Activated CD8-positive, alpha-beta T cell treated with anti-CD3 and anti-CD28 coated beads for 36 hours (primary cell): Measurements from ENCODE around the gene ENG. TPM values are rescaled to one million over a fixed set of nuclear protein-coding genes. Genes with fewer than 3 reads are reported as not detected.

Experiments used
- ATAC-seq: fragments of 200-7000 bp; cut with Tn5 transposase; one replicate; pipeline ENCODE4 v1.10.0; 2021; ENCODE audit warnings: mild to moderate bottlenecking, moderate library complexity
- CTCF ChIA-PET: fragments of 350-600 bp; sonication (Branson Sonifier 250); formaldehyde crosslinking; loops from one replicate; lab custom pipeline; 2021; ENCODE audit warnings: antibody characterized with exemption; lab: Charles Lee
- POLR2A ChIA-PET: fragments of 350-600 bp; sonication (Branson Sonifier 250); formaldehyde crosslinking; loops from one replicate; lab custom pipeline; 2021; ENCODE audit warnings: antibody characterized with exemption; lab: Charles Lee
- DNase-seq: peaks from one replicate; pipeline ENCODE4 v3.0.0-alpha.2; 2020
- H3K27ac Mint-ChIP-seq: one replicate; pipeline ENCODE4 v1.8.0; 2021; ENCODE audit warnings: mild to moderate bottlenecking, mixed read lengths
- H3K27me3 Mint-ChIP-seq: one replicate; pipeline ENCODE4 v1.8.0; 2021; ENCODE audit warnings: mixed read lengths
- H3K36me3 Mint-ChIP-seq: one replicate; pipeline ENCODE4 v1.8.0; 2021; ENCODE audit warnings: low read depth, mixed read lengths
- H3K4me1 Mint-ChIP-seq: one replicate; pipeline ENCODE4 v1.8.0; 2021; ENCODE audit warnings: low read depth, mixed read lengths
- H3K4me3 Mint-ChIP-seq: one replicate; pipeline ENCODE4 v1.8.0; 2021; ENCODE audit warnings: mild to moderate bottlenecking, moderate library complexity, mixed read lengths
- H3K9me3 Mint-ChIP-seq: one replicate; pipeline ENCODE4 v1.8.0; 2021; ENCODE audit warnings: mixed read lengths
- CTCF ChIP-seq: fragments of 200-600 bp; IDR thresholded peaks from one replicate; pipeline ENCODE4 v1.8.0; 2022; ENCODE audit warnings: antibody characterized with exemption, mild to moderate bottlenecking
- intact Hi-C: fragments of 100-400 bp; cut with micrococcal nuclease; formaldehyde crosslinking; loops from one replicate; pipeline ENCODE4 v1.10.0; 2022
- total RNA-seq, 2 experiments: library from RNA; stranded (reverse); gene quantifications; one replicate each; pipeline ENCODE4 v1.2.3, GENCODE V29; 2021

The ENG gene
- total RNA-seq, 2 experiments from 2014 or later, result 14.2 to 15.0 TPM

- peak overlapping the region; percentile 86 for H3K27ac Mint-ChIP-seq
- ATAC-seq, result peak; percentile 53
- peaks cover 36% of the 10 kb centered on the region for H3K4me1 Mint-ChIP-seq
- ChIA-PET CTCF (interaction anchor here (1.3 to 9.2 kb wide), 6 partner anchors 6 to 255 kb away, joined by 4 to 107 read pairs (median 10); partner anchors contain the start of genes ENG and TOR2A), POLR2A (interaction anchor here (0.7 to 1.5 kb wide), 5 partner anchors 9 to 268 kb away, joined by 3 to 5 read pairs (median 4); partner anchors contain the start of gene FPGS)
- peak; percentile 64 for DNase-seq
- H3K36me3 Mint-ChIP-seq, result no peaks in the 10 kb centered on the region
- TF ChIP-seq CTCF, result no peak
- H3K27me3 Mint-ChIP-seq, result no peaks in the 10 kb centered on the region
- H3K4me3 Mint-ChIP-seq, result no peak overlapping the region
- intact Hi-C loops, result no loop called here
- no peaks in the 10 kb centered on the region for H3K9me3 Mint-ChIP-seq
Observed at GRCh38 chr9:127862075-127863011, 7.9 kb upstream of the ENG start.

- no peak overlapping the region for H3K4me3 Mint-ChIP-seq
- no peaks in the 10 kb centered on the region for H3K27me3 Mint-ChIP-seq
- ChIA-PET POLR2A (interaction anchor here (0.5 to 0.7 kb wide), 2 partner anchors 10 to 68 kb away, joined by 3 read pairs; no protein-coding TSS in a partner anchor), CTCF (interaction anchor here (1.4 to 9.2 kb wide), 4 partner anchors 6 to 126 kb away, joined by 6 to 107 read pairs (median 6); partner anchors contain the start of gene TOR2A)
- ATAC-seq (no peak), DNase-seq (no peak)
- TF ChIP-seq CTCF, result no peak
- H3K4me1 Mint-ChIP-seq, result peaks cover 38% of the 10 kb centered on the region
- H3K9me3 Mint-ChIP-seq, result no peaks in the 10 kb centered on the region
- intact Hi-C loops, result no loop called here
- H3K27ac Mint-ChIP-seq, result peak overlapping the region; percentile 52
- no peaks in the 10 kb centered on the region for H3K36me3 Mint-ChIP-seq
Observed at GRCh38 chr9:127860779-127861178, 6.3 kb upstream of the ENG start.

GRCh38 chr9:127860260-127860659 lies 5.8 kb upstream of the ENG start:
- POLR2A ChIA-PET, result interaction anchor here (0.5 to 1.0 kb wide), 3 partner anchors 10 to 68 kb away, joined by 3 read pairs; no protein-coding TSS in a partner anchor
- H3K9me3 Mint-ChIP-seq, result no peaks in the 10 kb centered on the region
- H3K4me1 Mint-ChIP-seq, result peaks cover 35% of the 10 kb centered on the region

GRCh38 chr9:127858041-127858512 lies 3.6 kb upstream of the ENG start:
- ChIA-PET POLR2A (no interaction called here), CTCF (interaction anchor here (9.2 kb wide), 1 partner anchor 9 kb away, joined by 107 read pairs; no protein-coding TSS in a partner anchor)
- DNase-seq (no peak), ATAC-seq (no peak)
- no peak overlapping the region for H3K4me3 Mint-ChIP-seq
- H3K36me3 Mint-ChIP-seq, result no peaks in the 10 kb centered on the region
- H3K4me1 Mint-ChIP-seq, result peaks cover 33% of the 10 kb centered on the region
- H3K9me3 Mint-ChIP-seq, result no peaks in the 10 kb centered on the region
- TF ChIP-seq CTCF, result no peak
- no peaks in the 10 kb centered on the region for H3K27me3 Mint-ChIP-seq
- H3K27ac Mint-ChIP-seq, result no peak overlapping the region
- intact Hi-C loops, result no loop called here

More at GRCh38 chr9:127860260-127860659, 5.8 kb upstream of the ENG start:
- DNase-seq (no peak), ATAC-seq (no peak)
- Mint-ChIP-seq H3K4me3 (no peak overlapping the region), H3K27me3 (no peaks in the 10 kb centered on the region), H3K27ac (no peak overlapping the region), H3K36me3 (no peaks in the 10 kb centered on the region)
- CTCF ChIA-PET, result interaction anchor here (1.6 to 9.2 kb wide), 2 partner anchors 7 to 126 kb away, joined by 6 to 107 read pairs; partner anchors contain the start of gene TOR2A
- intact Hi-C loops, result no loop called here
- no peak for TF ChIP-seq CTCF
